Endothelial cell of umbilical vein (primary cell): Measurements from ENCODE around the gene GSTK1. TPM values are rescaled to one million over a fixed set of nuclear protein-coding genes. Genes with fewer than 3 reads are reported as not detected.

ENCODE experiments used
- BruUV-seq: library from RNA; stranded (reverse); fragments of 400-500 nt; replicated peaks from 2 replicates; lab custom pipeline; 2021; lab: Mats Ljungman, UMichigan
- CTCF ChIA-PET: fragments of 300-600, 350-600 bp; sonication (Branson Sonifier 250); formaldehyde crosslinking; loops from one replicate; lab custom pipeline; 2021; ENCODE audit warnings: antibody characterized with exemption, inconsistent platforms; lab: Charles Lee
- POLR2A ChIA-PET: fragments of 300-600, 350-600 bp; sonication (Branson Sonifier 250); formaldehyde crosslinking; loops from one replicate; lab custom pipeline; 2021; ENCODE audit warnings: antibody characterized with exemption, inconsistent platforms; lab: Charles Lee
- DNase-seq: peaks from one replicate; pipeline ENCODE4 v3.0.0-alpha.2; 2011; ENCODE audit warnings: low read depth, low spot score
- FAIRE-seq: peaks from 2 replicates; lab custom pipeline; 2011; peaks lifted over from hg19 to GRCh38; lab: Jason Lieb, UNC
- H2AFZ ChIP-seq: 2 replicates; pipeline ENCODE4 v1.6.0; 2012; ENCODE audit warnings: low read depth, low read length, control low read depth, inconsistent platforms
- H3K27ac ChIP-seq: 2 replicates; pipeline ENCODE4 v1.5.1; 2011; ENCODE audit warnings: low read depth, mild to moderate bottlenecking, control low read depth, low read length, moderate library complexity; ENCODE audit not compliant: insufficient read depth
- H3K27me3 ChIP-seq, 2 experiments: 2 replicates each; pipeline versions ENCODE4 v1.6.0 to v1.6.1; 2011; ENCODE audit warnings: low read length in 2 of 2, mixed read lengths in 1 of 2; ENCODE audit not compliant: control insufficient read depth in 2 of 2, insufficient read depth in 2 of 2
- H3K36me3 ChIP-seq, 2 experiments: 2 replicates in 1 of 2; 3 replicates in 1 of 2; pipeline ENCODE4 v1.5.1; 2011; ENCODE audit warnings: low read length in 2 of 2, mild to moderate bottlenecking in 1 of 2, moderate library complexity in 1 of 2; ENCODE audit not compliant: control insufficient read depth in 2 of 2, insufficient read depth in 2 of 2; ENCODE audit errors: extremely low read depth in 1 of 2
- H3K4me1 ChIP-seq: 3 replicates; pipeline ENCODE4 v1.5.1; 2011; ENCODE audit warnings: mild to moderate bottlenecking, low read length; ENCODE audit not compliant: control insufficient read depth, insufficient read depth; ENCODE audit errors: extremely low read depth
- H3K4me2 ChIP-seq: 2 replicates; pipeline ENCODE4 v1.6.1; 2011; ENCODE audit warnings: low read length, control low read depth, mixed read lengths; ENCODE audit not compliant: insufficient read depth
- H3K4me3 ChIP-seq, 3 experiments: fragments of 200-600 bp in 1 of 3; sonication (generic), shearing (Covaris generic) in 1 of 3; replicated peaks in 1 of 3; 2 replicates each; pipeline ENCODE4 v1.5.1; 2011 to 2016; ENCODE audit warnings: control low read depth in 3 of 3, low read length in 3 of 3, mild to moderate bottlenecking in 2 of 3, inconsistent platforms in 1 of 3, low read depth in 1 of 3, moderate library complexity in 1 of 3; ENCODE audit not compliant: insufficient read depth in 1 of 3
- H3K79me2 ChIP-seq: 2 replicates; pipeline ENCODE4 v1.6.0; 2012; ENCODE audit warnings: low read length, inconsistent platforms; ENCODE audit not compliant: control insufficient read depth, insufficient read depth
- H3K9ac ChIP-seq: replicated peaks from 2 replicates; pipeline ENCODE3; 2011; ENCODE audit warnings: low read length, control low read depth; ENCODE audit not compliant: insufficient read depth; ENCODE audit errors: extremely low read depth
- H3K9me1 ChIP-seq: replicated peaks from 3 replicates; pipeline ENCODE4 v1.6.0; 2011; ENCODE audit warnings: mild to moderate bottlenecking, low read length; ENCODE audit not compliant: control insufficient read depth, insufficient read depth; ENCODE audit errors: extremely low read depth
- H3K9me3 ChIP-seq: replicated peaks from 2 replicates; pipeline ENCODE4 v1.5.1; 2012; ENCODE audit warnings: low read length, inconsistent platforms; ENCODE audit not compliant: control insufficient read depth, insufficient read depth
- H4K20me1 ChIP-seq: replicated peaks from 2 replicates; pipeline ENCODE3; 2011; ENCODE audit warnings: mild to moderate bottlenecking, low read length; ENCODE audit not compliant: control insufficient read depth, insufficient read depth; ENCODE audit errors: extremely low read depth
- CTCF ChIP-seq, 2 donors: IDR thresholded peaks; 1 replicate in 1 of 2; 2 replicates in 1 of 2; pipeline ENCODE4 v1.5.1; 2011; ENCODE audit warnings: low read length in 2 of 2, mild to moderate bottlenecking in 2 of 2, moderate library complexity in 2 of 2, control low read depth in 1 of 2, inconsistent platforms in 1 of 2, low read depth in 1 of 2; ENCODE audit not compliant: insufficient read depth in 1 of 2; ENCODE audit errors: extremely low read depth in 1 of 2
- EZH2 ChIP-seq: IDR thresholded peaks from 2 replicates; pipeline ENCODE4 v1.6.1; 2012; ENCODE audit warnings: borderline replicate concordance, low read depth, mild to moderate bottlenecking, moderate library complexity, low read length, inconsistent platforms; ENCODE audit not compliant: severe bottlenecking
- FOS ChIP-seq: IDR thresholded peaks from 2 replicates; pipeline ENCODE4 v1.6.1; 2011; ENCODE audit warnings: mild to moderate bottlenecking, low read length, moderate library complexity, borderline replicate concordance; ENCODE audit not compliant: insufficient read depth
- GATA2 ChIP-seq: IDR thresholded peaks from 2 replicates; pipeline ENCODE4 v1.7.0; 2011; ENCODE audit warnings: low read depth, mild to moderate bottlenecking, moderate library complexity, mixed read lengths, low read length; ENCODE audit not compliant: insufficient read length, insufficient read depth
- JUN ChIP-seq: IDR thresholded peaks from 2 replicates; pipeline ENCODE4 v1.6.1; 2011; ENCODE audit warnings: borderline replicate concordance, low read depth; ENCODE audit not compliant: insufficient read length, insufficient read depth
- MAX ChIP-seq: IDR thresholded peaks from 2 replicates; pipeline ENCODE4 v1.6.1; 2011; ENCODE audit not compliant: insufficient read depth, insufficient read length
- MYC ChIP-seq: IDR thresholded peaks from one replicate; pipeline ENCODE4 v1.6.1; 2011; ENCODE audit warnings: mild to moderate bottlenecking, low read depth, low read length
- POLR2A ChIP-seq: IDR thresholded peaks from 2 replicates; pipeline ENCODE4 v1.6.1; 2012; ENCODE audit warnings: low read depth, mild to moderate bottlenecking, control low read depth, low read length
- POLR2AphosphoS5 ChIP-seq: IDR thresholded peaks from 2 replicates; pipeline ENCODE4 v1.6.1; 2012; ENCODE audit warnings: low read depth, mild to moderate bottlenecking, control low read depth, low read length, moderate library complexity; ENCODE audit not compliant: insufficient read depth
- dilution Hi-C: fragments of 300-500 bp; cut with MboI; formaldehyde crosslinking; loops from one replicate; pipeline ENCODE4 v1.15.0; 2019; ENCODE audit warnings: low sequenced_read_pairs; ENCODE audit not compliant: extremely low pct_ligation_motif_present
- intact Hi-C: fragments of 100-400 bp; cut with micrococcal nuclease; formaldehyde crosslinking; loops from one replicate; pipeline ENCODE4 v1.10.0; 2022
- polyA plus RNA-seq, 4 experiments: library from polyadenylated mRNA; depleted of rRNA in 3 of 4; stranded (reverse) in 3 of 4; unstranded in 1 of 4; fragments of >200 nt; gene quantifications; 2 replicates each; pipeline versions ENCODE4 v1.2.1 to v1.2.3, GENCODE V29; 2011 to 2012; ENCODE audit warnings: missing spikeins in 1 of 4
- total RNA-seq: library from RNA; stranded (reverse); gene quantifications from 2 replicates; pipeline ENCODE4 v1.2.3, GENCODE V29; 2021

The GSTK1 gene
- total and polyA plus RNA-seq, 2 donors (not counting 3 experiments of a cell fraction or from before 2014, with no cell fraction given) = 119 to 132 TPM

GRCh38 chr7:143304938-143305337 is 41.7 kb downstream of the GSTK1 start:
- TF ChIP-seq FOS (no peak), JUN (no peak), MAX (no peak), EZH2 (no peak), GATA2 (no peak), CTCF (IDR thresholded peaks at IDR 0.05; ENCODE audit: extremely low read depth in 1 of 2, insufficient read depth in 1 of 2, low read depth in 1 of 2, low read length in 2 of 2) (no peak), POLR2A (no peak), MYC (no peak), POLR2AphosphoS5 (no peak)
- Histone ChIP-seq H3K27ac (no peak overlapping the region), H3K9me1 (no peaks in the 10 kb centered on the region), H3K4me3 (no peak overlapping the region), H3K4me1 (no peaks in the 10 kb centered on the region), H3K9ac (no peak overlapping the region), H3K9me3 (no peaks in the 10 kb centered on the region), H4K20me1 (no peaks in the 10 kb centered on the region), H2AFZ (no peak overlapping the region), H3K79me2 (no peaks in the 10 kb centered on the region), H3K27me3 (no peaks in the 10 kb centered on the region), H3K36me3 (peaks cover 38 to 50% of the 10 kb centered on the region in 2 experiments), H3K4me2 (no peak overlapping the region)
- CTCF ChIA-PET = interaction anchor here (0.7 to 2.8 kb wide), 8 partner anchors 9 to 90 kb away, joined by 3 to 45 read pairs (median 6); no protein-coding TSS in a partner anchor
- no TSS peak for BruUV-seq
- DNase-seq (no peak), FAIRE-seq (no peak)
- dilution Hi-C loops = no loop called here
- POLR2A ChIA-PET = no interaction called here
- intact Hi-C loops = loop anchor here (1.0 to 5.0 kb wide), 2 partner anchors 57 to 65 kb away; partner anchors contain the start of gene FAM131B
